Measurements from ENCODE around the gene MRNIP.
"Not testable (repeated sequence)": the region's sequence is repeated elsewhere in the genome, so short reads cannot be mapped to it uniquely, and the experiment has no call there.

The MRNIP gene

DNA sequence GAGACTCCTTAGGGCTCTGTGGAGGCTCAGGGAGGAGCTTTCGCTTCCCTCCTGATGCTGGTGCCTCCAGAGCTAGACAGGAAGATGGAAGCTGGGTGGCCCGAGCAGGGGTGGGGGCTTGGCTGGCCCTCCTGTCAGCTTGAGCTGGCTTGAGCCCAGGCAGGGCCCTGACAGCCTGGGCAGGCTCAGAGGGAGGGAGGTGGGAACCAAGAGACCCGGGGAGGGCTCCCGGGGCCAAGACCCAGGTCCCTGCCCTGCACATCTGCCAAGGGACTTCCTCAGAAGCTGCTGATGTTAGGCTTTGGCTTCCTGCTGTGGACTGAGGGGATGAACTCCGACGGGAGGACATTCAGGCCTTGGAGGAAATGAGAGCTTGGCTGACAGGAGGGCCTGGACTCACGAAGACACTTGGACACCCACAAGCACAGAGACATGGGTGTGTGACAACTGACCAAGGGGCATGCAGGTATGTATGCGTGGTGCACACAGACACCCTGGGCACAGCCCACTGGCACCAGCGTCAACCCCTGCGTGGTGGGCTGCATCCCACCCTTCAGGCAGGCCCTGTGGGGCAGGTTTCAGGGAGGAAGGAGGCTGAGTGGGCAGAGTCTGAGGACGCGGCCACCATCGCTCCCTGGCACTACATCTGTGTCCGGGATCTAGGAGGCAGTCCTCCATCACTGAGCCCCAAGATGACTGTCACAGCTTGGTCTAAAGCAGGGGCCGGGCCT is 66.6 kb downstream of the MRNIP start:
- Histone ChIP-seq H3K9me3 (ENCODE audit: control insufficient read depth in 1 of 2, low read length in 2 of 2) (no peaks in the 10 kb centered on the region), H3K36me3 (ENCODE audit: control insufficient read depth in 1 of 2, insufficient read depth in 2 of 2, low read length in 2 of 2) (peaks cover 0 to 3% of the 10 kb centered on the region in 2 donors), H3K4me3 (ENCODE audit: low read depth in 1 of 2, low read length in 2 of 2) (no peak overlapping the region), H3K27me3 (ENCODE audit: low read depth, low read length) (no peaks in the 10 kb centered on the region), H3K4me1 (ENCODE audit: control insufficient read depth in 1 of 2, insufficient read depth in 2 of 2, low read length in 2 of 2) (peaks cover 11 to 38% of the 10 kb centered on the region in 2 donors), H3K27ac (ENCODE audit: low read length) (no peak overlapping the region)

DNA sequence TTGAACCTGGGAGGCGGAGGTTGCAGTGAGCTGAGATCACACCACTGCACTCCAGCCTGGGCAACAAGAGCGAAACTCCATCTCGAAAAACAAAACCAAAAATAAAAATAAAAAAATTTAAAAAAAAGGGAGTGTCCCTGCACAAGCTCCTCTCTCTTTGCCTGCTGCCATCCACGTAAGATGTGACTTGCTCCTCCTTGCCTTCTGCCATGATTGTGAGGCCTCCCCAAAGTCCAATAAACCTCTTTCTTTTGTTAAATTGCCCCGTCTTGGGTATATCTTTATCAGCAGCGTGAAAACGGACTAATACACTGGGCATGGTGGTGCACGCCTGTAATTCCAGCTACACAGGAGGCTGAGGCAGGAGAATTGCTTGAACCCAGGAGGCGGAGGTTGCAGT is 69.3 kb downstream of the MRNIP start:
- not testable (repeated sequence) for H3K4me3 ChIP-seq (ENCODE audit: low read depth in 1 of 2, low read length in 2 of 2); H3K27me3 ChIP-seq (ENCODE audit: low read depth, low read length); H3K36me3 ChIP-seq (ENCODE audit: control insufficient read depth in 1 of 2, insufficient read depth in 2 of 2, low read length in 2 of 2); H3K9me3 ChIP-seq (ENCODE audit: control insufficient read depth in 1 of 2, low read length in 2 of 2); H3K27ac ChIP-seq (ENCODE audit: low read length)
- H3K4me1 ChIP-seq (ENCODE audit: control insufficient read depth in 1 of 2, insufficient read depth in 2 of 2, low read length in 2 of 2): peaks cover 8 to 18% of the 10 kb centered on the region in 2 donors

DNA sequence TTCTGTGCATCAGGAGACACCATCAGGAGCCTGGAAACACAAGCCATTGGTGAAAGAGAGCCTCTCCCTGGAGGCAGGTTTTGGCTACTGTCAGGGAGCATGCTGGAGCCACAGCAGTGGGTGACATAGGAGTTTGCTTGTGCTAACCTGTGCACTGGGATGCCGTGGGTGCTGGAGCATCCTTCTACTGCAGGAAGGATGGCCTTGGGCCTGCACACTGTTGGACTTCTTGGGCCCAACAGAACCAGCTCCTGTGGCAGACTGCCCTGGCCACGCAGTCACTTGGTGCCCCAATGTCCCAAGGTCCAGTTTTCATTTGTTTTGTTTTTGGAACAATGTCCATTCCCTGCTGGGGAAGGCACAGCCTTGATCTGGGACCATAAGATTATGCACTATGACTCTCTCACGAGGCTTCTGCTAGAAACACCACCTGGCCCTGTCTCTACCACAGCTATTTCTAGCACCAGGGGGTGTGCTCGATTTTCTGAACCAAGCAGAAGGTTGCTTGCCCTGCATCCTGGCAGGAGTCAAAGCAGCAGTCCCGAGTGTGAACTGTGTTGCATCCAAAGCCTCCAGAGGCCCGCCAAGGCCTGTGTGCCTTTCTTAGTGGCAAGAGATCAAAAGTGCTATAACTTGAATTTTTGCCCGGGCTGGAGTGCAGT is 70.3 kb downstream of the MRNIP start:
- Histone ChIP-seq H3K4me3 (ENCODE audit: low read depth in 1 of 2, low read length in 2 of 2) (no peak overlapping the region), H3K9me3 (ENCODE audit: control insufficient read depth in 1 of 2, low read length in 2 of 2) (no peaks in the 10 kb centered on the region), H3K27ac (ENCODE audit: low read length) (no peak overlapping the region), H3K27me3 (ENCODE audit: low read depth, low read length) (no peaks in the 10 kb centered on the region), H3K36me3 (ENCODE audit: control insufficient read depth in 1 of 2, insufficient read depth in 2 of 2, low read length in 2 of 2) (no peaks in the 10 kb centered on the region), H3K4me1 (ENCODE audit: control insufficient read depth in 1 of 2, insufficient read depth in 2 of 2, low read length in 2 of 2) (peaks cover 0 to 8% of the 10 kb centered on the region in 2 donors)
